Epithelial cell of prostate (primary cell): ENCODE measurements around the gene VSTM5.
A peak's percentile ranks its signal among the peaks of the same experiment; 100 is the strongest.
"Not testable (repeated sequence)": the region's sequence is repeated elsewhere in the genome, so short reads cannot be mapped to it uniquely, and the experiment has no call there.

Source experiments
- DNase-seq: peaks from one replicate; pipeline ENCODE4 v3.0.0-alpha.2; 2011; ENCODE audit warnings: low read depth, low spot score
- H3K27ac ChIP-seq: fragments of 450-650 bp; 2 replicates; pipeline ENCODE4 v1.5.1; 2017; ENCODE audit warnings: mild to moderate bottlenecking

Gene VSTM5, protein sequence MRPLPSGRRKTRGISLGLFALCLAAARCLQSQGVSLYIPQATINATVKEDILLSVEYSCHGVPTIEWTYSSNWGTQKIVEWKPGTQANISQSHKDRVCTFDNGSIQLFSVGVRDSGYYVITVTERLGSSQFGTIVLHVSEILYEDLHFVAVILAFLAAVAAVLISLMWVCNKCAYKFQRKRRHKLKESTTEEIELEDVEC

DNA sequence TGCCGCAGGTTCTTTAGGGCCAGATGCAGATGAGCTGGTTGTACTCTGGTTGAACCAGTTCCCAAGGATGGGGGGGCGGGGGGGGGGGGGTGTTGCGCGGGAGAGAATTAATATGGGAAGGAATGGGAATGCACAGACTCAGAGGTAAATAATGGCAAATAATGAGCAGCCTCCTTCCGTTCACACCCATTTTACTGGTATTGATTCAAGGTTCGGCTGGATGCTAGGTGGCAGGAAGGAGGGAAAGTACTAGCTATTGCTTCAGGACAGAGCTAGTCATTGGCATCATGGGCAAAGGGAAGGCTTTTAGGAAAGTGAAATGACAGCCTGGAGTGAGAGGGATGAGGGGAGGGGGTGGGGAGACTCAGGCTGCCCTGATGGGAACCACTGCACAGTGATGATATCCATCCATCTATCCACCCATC is at the start of gene VSTM5:
Gene VSTM5 (minus strand): TSS at position 25 of the 425 bp plus-strand sequence. CDS start 116 bp downstream, outside the sequence.
- H3K27ac ChIP-seq, result no peak within 1 kb of the TSS
- no peak for DNase-seq

DNA sequence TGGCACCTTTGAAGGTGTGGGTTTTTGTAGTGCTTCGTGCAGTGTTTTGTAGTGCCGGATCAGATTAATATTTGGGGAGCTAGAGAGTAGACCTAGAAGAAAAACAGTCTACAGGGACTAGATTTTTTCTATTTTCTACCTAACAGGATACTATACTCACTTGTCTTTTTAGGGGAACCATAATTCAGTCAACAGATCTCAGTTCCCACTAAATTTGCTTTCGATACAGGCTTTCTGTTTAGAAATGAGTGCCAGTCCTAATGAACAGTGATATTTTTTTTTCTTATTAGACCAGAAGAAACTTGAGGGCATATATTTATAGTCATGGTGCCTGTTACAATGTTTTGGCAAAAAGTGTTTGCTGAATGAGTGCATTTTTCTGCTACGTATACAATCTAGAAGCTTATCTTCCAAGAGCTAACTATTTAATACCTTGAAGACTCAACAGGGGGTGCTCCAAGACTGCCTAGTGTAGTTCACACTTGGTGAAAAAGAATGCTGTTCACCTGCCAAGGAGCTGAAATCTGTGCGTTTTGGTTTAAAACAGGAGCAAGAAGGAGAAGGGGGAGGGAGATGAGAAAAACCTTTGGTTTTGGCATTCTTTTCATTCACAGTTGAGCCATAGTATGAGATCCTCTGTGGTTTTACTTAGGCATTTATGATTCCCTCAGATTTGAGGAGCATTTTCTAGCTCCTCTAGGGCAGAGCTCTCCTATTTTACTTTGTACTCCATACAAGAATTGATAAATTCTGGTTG is 44.9 kb upstream of the VSTM5 start:
- DNase-seq, result peak; percentile 14
- no peak overlapping the region for H3K27ac ChIP-seq

DNA sequence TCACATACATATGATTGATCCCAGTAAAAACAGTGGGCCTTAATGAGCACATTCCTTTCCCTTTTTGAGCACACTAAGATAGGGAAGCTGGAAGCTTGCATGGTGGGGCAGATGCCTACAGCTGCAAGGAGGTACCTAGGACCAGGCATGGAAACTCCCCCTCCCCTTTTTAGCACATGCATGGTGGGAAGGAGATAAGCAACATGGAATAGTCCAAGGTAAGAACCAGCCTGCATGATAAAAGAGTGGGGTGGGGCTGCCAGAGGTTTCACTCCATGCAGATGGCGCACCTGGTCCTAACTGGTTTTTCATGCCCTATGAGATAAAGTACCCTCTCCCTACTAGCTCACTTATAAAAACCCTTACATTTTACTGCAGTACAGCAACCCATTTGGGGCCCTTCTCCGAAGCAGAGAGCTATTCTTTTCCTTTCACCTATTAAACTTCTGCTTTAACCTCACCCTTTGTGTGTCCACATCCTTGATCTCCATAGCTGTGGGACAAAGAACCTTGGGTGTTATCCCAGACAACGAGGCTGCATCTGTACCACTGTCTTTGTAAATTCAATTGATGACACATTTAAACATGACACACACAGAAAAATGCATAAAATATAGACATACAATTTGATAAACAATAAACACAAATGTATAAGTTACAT is 40.1 kb upstream of the VSTM5 start:
- H3K27ac ChIP-seq, result no peak overlapping the region
- DNase-seq, result no peak

DNA sequence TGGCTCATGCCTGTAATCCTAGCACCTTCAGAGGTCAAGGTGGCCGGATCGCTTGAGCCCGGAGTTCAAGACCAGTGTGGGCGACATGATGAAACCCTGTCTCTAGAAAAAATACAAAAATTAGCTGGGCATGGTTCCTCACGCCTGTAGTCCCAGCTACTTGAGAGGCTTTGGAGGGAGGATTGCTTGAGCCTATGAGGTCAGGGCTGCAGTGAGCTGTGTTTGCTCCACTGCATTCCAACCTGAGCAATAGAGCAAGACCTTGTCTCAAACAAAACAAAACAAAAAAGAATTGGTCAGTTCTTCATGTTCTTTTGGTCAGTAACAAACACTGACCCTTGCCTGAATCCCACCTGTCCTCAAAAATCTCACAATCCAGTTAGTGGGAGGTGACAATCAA is 36.7 kb upstream of the VSTM5 start:
- no peak overlapping the region for H3K27ac ChIP-seq
- DNase-seq, result no peak

DNA sequence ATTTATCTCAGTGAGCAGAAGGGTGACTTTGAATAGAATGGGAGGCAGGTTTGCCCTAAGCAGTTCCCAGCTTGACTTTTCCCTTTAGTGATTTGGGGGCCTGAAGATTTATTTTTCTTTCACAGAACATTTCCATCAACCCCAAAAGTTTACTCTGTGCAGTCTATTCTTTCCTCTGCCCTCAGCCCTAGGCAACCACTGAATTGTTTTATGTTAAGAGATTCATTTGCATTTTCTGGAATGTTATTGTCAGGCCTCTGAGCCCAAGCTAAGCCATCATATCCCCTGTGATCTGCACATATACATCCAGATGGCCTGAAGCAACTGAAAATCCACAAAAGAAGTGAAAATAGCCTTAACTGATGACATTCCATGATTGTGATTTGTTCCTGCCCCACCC is 28.7 kb upstream of the VSTM5 start:
- not testable (repeated sequence) for H3K27ac ChIP-seq, DNase-seq

DNA sequence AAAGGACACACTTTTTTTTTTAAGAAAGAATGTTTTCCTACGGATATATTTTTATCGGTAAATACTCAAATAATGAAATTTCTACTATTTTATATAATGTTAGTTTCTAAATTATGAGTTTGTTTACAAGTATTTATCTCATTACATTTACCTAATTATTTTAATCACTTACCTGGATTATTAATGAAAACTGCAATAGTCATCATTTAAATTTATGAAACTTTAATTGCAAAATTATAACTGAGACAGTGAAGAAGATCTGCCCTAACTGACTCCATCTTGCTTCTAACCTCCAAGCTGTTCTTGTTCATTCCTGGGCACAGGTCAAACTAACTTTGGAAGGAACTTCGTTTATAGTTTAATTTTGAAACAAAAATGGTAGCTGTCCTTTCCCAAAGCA is 25.2 kb upstream of the VSTM5 start:
- H3K27ac ChIP-seq, result no peak overlapping the region
- no peak for DNase-seq

DNA sequence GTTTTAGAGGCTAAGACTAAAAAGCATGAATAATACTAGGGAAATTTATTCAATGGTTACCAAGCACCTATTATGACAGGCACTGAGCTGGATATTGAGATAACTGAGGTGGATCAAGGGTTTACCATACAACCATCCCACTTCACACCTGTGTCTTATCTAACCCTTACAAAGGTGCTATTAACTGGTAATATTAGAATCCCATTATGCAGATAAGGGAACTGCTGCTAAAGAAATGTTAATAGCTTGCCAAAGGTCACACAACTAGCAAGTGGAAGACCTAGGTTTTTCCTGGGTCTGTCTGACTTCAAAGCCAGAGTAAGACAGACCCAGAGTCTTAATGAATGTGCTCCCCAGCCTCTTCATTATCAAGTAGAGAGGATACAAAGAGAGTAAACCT is 21.1 kb upstream of the VSTM5 start:
- no peak for DNase-seq
- no peak overlapping the region for H3K27ac ChIP-seq

DNA sequence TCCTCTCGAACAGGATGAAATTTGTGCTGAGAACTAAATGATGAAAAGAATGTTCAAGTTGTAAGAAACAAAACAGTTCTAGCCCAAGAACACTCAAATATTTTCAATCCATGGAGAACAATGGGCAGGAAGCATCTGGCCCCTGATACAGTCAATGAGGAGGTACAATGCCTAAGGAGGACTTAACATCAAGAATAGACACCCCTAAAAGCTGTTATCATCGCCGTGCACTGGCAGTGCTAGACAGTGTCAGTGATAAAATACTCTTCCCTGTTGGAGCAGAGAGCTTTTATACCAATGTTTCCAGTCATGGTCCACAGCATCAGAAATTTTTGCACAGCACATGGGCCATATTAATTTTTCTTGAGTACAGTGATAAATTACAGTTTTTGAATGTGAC is 20.2 kb upstream of the VSTM5 start:
- DNase-seq, result no peak

DNA sequence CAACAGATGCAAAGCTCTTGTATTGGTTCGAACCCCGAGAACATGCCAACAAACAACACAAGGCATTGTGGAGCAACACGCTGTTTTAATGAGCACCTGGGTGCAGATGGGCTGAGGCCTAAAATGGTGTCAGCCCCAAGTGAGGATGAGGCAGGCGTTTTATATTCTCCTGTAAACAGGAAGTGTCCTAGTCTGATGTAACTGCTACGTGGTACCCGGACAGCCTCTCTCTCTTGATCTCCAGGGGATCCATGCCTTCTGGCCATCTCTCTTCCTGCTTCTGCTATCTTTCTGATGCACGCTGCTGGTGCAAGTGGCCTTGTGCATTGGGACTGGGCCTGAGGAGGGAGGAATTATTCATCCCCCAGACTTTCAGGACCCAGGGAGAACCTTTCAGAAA is 19.4 kb upstream of the VSTM5 start:
- no peak for DNase-seq
- no peak overlapping the region for H3K27ac ChIP-seq

More for the DNA sequence above, 20.2 kb upstream of the VSTM5 start:
- H3K27ac ChIP-seq, result no peak overlapping the region

DNA sequence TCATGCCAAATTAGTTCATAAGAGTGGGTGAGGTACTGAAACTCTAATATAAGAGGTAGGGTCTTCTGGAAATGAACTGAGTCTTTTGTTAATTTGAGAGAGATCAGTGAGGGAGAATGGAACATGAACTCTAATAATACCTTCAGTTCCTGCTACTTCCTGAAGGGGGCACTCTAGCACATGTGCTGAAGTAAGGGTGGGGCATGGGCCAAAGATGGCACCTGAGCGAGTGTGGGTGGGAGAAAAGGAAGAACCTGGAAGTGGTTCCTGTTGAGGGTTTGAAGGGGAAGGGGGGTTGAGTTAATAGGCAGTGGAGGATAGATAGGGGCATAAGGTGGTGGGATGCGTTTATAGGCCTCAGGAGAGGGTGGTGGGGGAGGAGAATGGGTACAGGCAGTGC is 18.0 kb upstream of the VSTM5 start:
- not testable (repeated sequence) for H3K27ac ChIP-seq, DNase-seq

DNA sequence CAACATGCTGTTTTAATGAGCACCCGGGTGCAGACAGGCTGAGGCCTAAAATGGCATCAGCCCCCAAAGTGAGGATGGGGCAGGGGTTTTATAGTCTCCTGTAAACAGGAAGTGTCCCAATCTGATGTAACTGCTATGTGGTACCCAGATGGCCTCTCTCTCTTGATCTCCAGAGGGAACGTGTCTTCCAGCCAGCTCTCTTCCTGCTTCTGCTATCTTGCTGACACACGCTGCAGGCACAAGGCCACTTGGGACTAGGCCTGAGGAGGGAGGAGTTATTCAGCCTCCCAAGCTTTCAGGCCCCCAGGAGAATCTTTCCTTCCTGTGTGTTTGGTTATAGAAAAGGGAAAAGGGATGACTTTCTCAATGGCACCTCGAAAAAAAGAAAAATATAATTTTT is 11.4 kb upstream of the VSTM5 start:
- DNase-seq, result no peak
- no peak overlapping the region for H3K27ac ChIP-seq

DNA sequence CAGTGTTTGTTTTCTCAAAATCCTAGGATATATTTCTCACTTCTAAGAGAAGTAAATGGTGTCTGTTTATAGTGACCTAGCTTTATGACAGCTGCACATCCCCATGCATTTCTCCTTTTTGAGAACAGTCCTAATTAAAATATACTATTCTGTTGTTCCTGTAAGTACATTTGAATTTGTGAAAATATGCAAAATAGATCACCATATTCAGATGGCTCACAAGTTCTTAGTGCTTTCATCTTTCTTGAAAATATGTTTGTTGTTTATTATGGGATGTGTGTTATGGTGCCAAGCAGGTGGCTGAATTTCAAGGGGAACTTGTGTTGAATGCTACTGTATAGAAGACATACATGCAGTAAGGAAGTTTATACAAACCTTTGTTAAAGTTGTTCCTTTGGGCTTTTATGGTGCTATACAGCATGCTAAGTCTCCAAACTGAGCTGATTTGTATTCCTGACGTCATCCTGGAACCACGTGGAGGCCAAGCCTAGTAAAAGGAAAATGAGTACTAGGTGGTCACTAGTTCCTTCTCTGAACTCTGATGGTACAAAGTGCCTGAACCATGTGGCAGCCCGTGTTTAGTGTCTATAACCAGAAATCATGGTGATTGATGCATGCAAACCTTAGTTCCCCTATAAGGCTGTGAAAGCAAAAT is 7.8 kb upstream of the VSTM5 start:
- H3K27ac ChIP-seq, result no peak overlapping the region
- DNase-seq, result no peak

DNA sequence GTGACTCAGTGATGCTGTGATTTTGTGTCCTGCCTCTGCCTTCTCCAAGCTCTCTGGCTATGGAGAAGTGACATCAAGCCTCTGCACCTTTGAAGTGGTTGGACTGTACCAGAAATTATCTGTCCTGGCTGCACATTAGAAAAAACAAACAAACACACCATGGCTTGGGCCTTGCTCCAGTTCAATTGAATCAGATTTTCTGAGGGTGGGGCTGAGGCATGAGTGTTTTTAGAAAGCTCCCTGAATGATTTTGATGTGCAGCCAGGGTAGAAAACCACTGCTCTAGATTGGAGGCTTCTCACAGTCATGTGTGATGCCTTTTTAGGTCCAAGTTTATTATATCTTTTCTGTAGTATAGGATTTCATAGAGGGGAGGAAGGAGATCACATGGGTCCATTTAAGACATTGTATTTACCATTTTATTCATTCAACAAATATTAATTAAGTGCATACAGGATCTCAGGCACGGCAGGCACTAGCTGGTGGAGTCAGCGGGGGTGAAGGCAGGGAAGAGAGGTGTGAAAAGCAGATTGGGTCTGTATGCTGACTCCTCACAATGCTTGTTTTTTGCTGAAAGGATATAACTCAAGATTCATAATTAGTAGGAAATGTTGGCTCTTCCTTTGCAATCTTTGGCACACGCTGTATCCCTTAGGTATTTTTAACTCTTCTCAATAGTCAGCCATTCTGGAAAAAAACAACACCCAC is 7.1 kb upstream of the VSTM5 start:
- DNase-seq, result no peak
- no peak overlapping the region for H3K27ac ChIP-seq

DNA sequence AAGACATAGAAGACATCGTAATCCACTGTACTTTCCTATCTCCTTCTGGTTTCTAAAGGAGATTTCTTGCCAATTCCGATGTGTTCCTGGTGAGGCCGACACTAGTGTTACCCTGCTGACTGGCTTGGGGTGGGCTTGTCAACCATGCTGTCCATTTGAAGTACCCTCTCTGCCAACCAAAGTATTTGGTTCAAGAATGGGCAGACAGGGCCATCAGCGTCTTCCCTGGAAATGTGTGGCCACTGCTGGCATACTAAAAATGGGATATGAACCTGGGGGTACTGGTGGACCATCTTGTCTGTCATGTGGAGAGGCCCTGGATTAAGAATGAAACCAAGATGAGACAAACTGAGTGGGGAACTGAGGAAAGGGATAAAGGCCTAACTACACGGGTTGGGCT is 1.8 kb upstream of the VSTM5 start:
- H3K27ac ChIP-seq, result no peak overlapping the region
- no peak for DNase-seq

DNA sequence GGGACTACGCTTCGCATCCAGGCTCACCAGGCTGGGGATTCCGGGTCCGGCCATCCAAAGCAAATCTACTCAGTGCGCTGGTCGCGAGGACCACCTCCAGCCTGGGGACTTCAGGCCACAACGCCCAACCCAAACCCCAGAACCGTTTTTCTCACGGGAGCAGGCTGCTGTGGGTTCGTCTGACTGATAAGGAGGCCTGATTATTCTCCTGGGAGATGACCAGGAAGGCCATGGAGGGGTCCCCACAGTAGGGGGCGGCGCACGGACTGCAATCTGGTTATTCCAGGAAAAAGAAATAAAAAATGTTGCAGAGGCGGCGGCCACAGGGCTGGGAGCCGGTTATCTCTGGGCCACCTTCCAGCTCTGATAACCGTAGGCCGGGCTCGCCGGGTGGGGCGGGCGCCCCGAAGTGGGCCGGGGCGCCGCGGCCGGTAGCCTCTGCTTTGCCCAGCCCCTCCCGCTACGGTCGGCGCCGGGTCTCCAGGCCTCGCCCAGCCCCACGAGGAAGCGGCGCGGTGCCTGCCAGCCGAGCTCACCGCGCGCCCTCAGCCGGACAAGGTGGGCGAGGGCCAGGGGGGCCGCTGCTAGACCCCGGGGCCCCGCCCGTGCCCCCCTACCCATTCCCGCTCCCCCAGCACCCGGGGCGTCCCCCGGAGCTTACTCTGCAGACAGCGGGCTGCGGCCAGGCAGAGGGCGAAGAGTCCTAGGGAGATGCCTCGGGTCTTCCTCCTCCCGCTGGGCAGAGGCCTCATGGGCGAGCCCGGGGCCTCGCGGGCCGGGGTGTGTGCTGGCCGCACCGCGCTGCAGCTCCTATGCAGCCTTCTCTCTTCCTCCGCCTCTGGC is 446 bp downstream of the VSTM5 start:
- H3K27ac ChIP-seq, result no peak overlapping the region
- no peak for DNase-seq

DNA sequence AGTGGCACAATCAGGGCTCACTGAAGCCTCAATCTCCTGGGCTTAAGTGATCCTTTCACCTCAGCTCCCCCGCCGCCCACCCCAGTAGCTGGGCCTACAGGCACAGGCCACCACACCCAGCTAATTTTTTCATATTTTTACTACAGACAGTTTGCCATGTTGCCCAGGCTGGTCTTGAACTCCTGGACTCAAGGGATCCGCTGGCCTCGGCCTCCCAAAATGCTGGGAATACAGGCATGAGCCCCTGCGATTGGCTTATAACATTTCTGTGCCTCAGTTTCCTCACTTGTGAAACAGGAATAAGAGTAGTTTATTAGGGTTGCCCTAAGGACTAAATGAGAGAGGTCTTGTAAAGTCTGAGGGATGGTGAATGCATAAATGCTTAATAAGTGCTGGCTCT is 1.2 kb downstream of the VSTM5 start:
- no peak for DNase-seq
- H3K27ac ChIP-seq, result no peak overlapping the region

DNA sequence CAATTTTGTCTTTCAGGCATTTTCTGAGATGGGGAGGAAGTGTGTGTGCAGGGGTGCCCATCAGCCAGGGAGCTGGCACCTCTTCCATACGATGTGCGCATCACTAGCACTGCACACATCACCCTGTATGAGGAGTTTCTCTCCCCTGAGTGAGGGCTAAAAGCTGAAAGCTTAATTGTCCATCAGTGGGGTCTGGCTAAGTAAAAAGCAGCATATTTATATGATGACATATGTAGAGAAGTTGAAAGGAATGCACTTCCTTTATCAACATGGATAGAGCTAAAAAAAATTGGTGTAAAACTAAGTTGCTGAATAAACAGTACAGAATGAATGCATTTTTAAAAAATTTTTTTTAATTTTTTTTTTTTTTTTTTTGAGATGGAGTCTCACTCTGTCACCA is 4.0 kb downstream of the VSTM5 start:
- H3K27ac ChIP-seq, result peak overlapping the region; percentile 35
- DNase-seq, result no peak

DNA sequence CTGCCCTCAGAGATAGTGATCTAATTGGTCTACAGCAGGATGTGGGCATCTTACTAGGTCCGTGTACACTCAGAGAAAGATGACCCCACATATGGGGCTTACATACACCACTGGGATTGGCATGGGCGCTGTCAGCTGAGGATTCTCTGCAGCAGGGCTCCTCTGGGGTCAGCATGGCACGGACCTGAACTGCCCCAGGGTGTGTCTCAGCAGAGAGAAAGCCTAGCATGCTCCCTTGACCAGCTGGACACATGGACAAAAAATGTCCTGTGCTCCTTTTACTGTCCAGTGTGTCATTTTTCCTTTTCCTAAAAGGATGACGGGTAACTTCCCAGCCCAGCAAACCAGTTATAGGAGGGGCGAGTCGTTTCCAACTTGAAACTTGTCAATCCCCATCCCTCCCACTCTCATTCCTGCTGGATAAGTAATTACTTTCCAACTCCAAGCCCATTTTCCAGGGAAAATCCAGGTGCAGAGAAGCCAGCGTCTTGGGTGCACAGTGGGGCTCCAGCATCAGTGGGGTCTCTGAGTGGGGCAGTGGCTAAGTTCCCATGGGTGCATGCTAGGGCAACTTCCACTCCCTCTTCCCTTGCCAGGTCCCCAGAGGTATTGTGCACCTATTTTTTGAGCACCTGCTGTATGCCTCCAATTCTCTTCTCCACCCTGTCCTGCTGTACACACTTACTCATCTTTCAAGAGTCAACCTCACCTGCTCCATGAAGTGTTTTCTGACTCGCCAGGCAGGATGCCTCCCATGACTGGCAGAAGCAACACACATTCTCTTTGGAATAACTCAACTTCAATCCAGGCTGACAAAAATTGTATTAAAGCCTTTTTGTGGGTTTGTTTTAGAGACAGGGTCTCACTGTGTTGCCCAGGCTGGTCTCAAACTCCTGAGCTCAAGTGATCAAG is 5.0 kb downstream of the VSTM5 start:
- peak overlapping the region; percentile 35 for H3K27ac ChIP-seq
- DNase-seq, result no peak

DNA sequence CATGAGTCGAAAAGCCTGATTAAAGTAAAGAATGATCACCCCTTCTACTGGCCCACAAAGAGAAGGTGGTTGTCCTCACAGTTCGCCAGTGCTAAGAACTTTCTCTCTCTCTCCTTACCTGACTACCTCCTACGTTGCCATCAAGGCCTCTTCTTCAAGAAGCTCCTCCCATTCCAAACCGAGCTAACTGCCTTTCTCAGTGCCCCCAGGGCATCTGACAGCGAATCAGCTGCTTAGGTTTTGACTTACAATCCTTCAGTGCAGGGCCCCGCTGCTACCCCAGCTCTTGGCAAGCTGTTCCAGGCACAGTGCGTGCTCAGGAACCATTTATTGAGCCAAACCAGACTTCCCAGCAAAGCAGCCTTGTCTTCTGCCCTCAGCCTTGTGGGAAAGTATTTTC is 5.8 kb downstream of the VSTM5 start:
- no peak overlapping the region for H3K27ac ChIP-seq
- no peak for DNase-seq
